Esophagus muscularis mucosa (tissue), 4 donors: ENCODE results near the gene PHLDB1. TPM values are rescaled to one million over a fixed set of nuclear protein-coding genes. Genes with fewer than 3 reads are reported as not detected.

Experiments
- DNase-seq: peaks from one replicate; pipeline ENCODE4 v3.0.0-alpha.2; 2017; ENCODE audit errors: extremely low spot score
- H3K27ac ChIP-seq, 4 donors: fragments of 200-600 bp; sonication (generic); replicated peaks in 1 of 4; 1 replicate in 3 of 4; 2 replicates in 1 of 4; pipeline ENCODE4 v1.5.1; 2016 to 2019; ENCODE audit warnings: mild to moderate bottlenecking in 1 of 4
- H3K27me3 ChIP-seq, 4 donors: fragments of 200-600 bp; sonication (generic); one replicate each; pipeline versions ENCODE4 v1.5.1 to v1.6.0; 2016 to 2019
- H3K36me3 ChIP-seq, 4 donors: fragments of 200-600 bp; sonication (generic); one replicate each; pipeline ENCODE4 v1.5.1; 2016 to 2019
- H3K4me1 ChIP-seq, 4 donors: fragments of 200-600 bp; sonication (generic); one replicate each; pipeline ENCODE4 v1.5.1; 2016 to 2019
- H3K4me3 ChIP-seq, 4 donors: fragments of 200-600 bp; sonication (generic); 1 replicate in 2 of 4; 2 replicates in 2 of 4; pipeline ENCODE4 v1.5.1; 2016 to 2019; ENCODE audit warnings: mild to moderate bottlenecking in 4 of 4, moderate library complexity in 1 of 4
- H3K9me3 ChIP-seq, 4 donors: fragments of 200-600 bp; sonication (generic); 1 replicate in 3 of 4; 2 replicates in 1 of 4; pipeline ENCODE4 v1.5.1; 2016 to 2019
- EP300 ChIP-seq: sonication (generic); formaldehyde crosslinking; IDR thresholded peaks from one replicate; pipeline ENCODE4 v1.6.1; 2017; ENCODE audit warnings: antibody characterized with exemption
- POLR2A ChIP-seq: fragments of 450-650 bp; IDR thresholded peaks from one replicate; pipeline ENCODE4 v1.6.1; 2017; ENCODE audit warnings: antibody characterized with exemption, moderate library complexity, mild to moderate bottlenecking, low read depth
- POLR2AphosphoS5 ChIP-seq, 2 donors: sonication (generic); formaldehyde crosslinking; IDR thresholded peaks; one replicate each; pipeline ENCODE4 v1.6.1; 2017; ENCODE audit warnings: antibody characterized with exemption in 2 of 2
- WGBS: methylation state at CpG from one replicate; pipeline ENCODE4 v1.1.5; 2018; 5-methylcytosine and 5-hydroxymethylcytosine counted together
- intact Hi-C: fragments of 100-400 bp; cut with DNase I; formaldehyde crosslinking; loops from one replicate; pipeline ENCODE4 v1.15.1; 2023
- total RNA-seq, 4 donors: library from RNA; depleted of rRNA; stranded (reverse); fragments of >200 nt; gene quantifications; one replicate each; pipeline versions ENCODE4 v1.1.0 to v1.2.1, GENCODE V29; 2016
- TF ChIP-seq, protein P1 (sequence below), 3 experiments: fragments of 200-600 bp in 2 of 3; fragments of 450-650 bp in 1 of 3; sonication (generic) in 2 of 3; IDR thresholded peaks; one replicate each; pipeline ENCODE4 v1.5.1; 2017 to 2019; ENCODE audit warnings: antibody characterized with exemption in 3 of 3, mild to moderate bottlenecking in 2 of 3, moderate library complexity in 1 of 3

PHLDB1 gene
- total RNA-seq, 4 donors from 2014 or later, result 62.6 to 92.2 (median 78.9) TPM

DNA sequence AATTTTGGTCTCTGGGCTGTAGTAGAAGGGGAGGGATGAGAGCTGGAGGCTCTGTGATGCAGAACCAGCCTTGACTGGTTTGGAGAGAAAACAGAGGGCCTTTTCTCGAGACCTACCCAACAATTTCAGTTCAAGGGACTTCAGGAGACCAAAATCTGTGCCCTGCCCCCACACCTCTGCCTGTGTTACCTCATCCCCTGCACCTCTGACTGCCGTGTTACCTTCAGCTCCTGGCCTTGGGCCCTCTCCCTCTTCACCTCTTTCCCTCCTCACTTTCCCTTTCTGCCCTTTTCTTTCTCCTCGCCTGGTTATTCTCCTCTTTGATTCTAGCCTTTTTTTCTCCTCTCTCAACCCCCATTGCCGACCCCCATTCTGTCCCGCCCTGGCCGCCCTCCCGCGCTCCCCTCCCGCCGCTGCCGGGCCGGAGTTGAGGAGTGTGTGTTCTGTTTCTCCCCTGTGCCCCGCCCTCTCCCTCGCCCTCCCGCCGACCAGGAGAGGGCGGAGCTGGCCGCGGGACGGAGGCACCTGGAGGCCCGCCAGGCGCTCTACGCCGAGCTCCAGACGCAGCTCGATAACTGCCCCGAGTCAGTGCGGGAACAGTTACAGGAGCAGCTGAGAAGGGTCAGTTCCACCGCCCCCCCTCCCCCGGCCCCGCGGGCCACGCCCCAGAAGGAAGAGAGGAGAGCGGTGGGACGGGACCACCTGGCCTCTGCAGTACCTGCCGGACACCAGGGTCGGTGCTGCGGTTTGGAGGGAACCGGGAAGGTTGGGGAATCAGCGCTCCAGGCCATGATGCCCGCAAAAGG, 27.2 kb downstream of the PHLDB1 start:
- no peak for TF ChIP-seq POLR2A
- TF ChIP-seq, protein P1, sequence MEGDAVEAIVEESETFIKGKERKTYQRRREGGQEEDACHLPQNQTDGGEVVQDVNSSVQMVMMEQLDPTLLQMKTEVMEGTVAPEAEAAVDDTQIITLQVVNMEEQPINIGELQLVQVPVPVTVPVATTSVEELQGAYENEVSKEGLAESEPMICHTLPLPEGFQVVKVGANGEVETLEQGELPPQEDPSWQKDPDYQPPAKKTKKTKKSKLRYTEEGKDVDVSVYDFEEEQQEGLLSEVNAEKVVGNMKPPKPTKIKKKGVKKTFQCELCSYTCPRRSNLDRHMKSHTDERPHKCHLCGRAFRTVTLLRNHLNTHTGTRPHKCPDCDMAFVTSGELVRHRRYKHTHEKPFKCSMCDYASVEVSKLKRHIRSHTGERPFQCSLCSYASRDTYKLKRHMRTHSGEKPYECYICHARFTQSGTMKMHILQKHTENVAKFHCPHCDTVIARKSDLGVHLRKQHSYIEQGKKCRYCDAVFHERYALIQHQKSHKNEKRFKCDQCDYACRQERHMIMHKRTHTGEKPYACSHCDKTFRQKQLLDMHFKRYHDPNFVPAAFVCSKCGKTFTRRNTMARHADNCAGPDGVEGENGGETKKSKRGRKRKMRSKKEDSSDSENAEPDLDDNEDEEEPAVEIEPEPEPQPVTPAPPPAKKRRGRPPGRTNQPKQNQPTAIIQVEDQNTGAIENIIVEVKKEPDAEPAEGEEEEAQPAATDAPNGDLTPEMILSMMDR (IDR thresholded peaks at IDR 0.05), result peak; percentile 28 to 54 (median 43)
- TF ChIP-seq POLR2AphosphoS5 (IDR thresholded peaks at IDR 0.05), result peak; percentile 53 to 67
- TF ChIP-seq EP300, result no peak
- peak overlapping the region; percentile 81 to 87 (median 84) for H3K27ac ChIP-seq
- peaks cover 0 to 100% (median 56%) of the 10 kb centered on the region in 4 donors for H3K36me3 ChIP-seq
- intact Hi-C loops, result no loop called here
- 28% methylated on average over 28 of the region's 41 CpGs for WGBS
- H3K4me3 ChIP-seq, result peak overlapping the region; percentile 42 to 55 (median 48)
- peaks cover 48 to 62% (median 58%) of the 10 kb centered on the region in 4 donors for H3K4me1 ChIP-seq
- H3K9me3 ChIP-seq, result no peaks in the 10 kb centered on the region
- DNase-seq, result no peak
- no peaks in the 10 kb centered on the region for H3K27me3 ChIP-seq

DNA sequence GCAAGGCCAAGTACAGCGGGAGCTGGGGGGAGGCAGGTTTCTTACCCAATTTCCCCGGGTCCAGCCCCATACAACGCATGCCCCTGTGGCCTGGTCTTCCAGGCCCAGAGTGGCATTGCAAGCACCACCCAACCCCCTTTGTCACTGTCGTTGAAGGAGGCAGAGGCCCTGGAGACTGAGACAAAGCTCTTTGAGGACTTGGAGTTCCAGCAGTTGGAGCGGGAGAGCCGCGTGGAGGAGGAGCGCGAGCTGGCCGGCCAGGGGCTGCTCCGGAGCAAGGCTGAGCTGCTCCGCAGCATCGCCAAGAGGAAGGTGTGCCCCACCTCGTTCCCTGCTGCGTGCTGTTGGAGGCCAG, 27.8 kb downstream of the PHLDB1 start:
- DNase-seq, result no peak
- H3K4me3 ChIP-seq, result peak overlapping the region; percentile 42 to 55 (median 48)
- 45% methylated on average over 14 of the region's 15 CpGs for WGBS
- intact Hi-C loops, result no loop called here
- no peaks in the 10 kb centered on the region for H3K9me3 ChIP-seq
- TF ChIP-seq EP300 (no peak), POLR2A (no peak), POLR2AphosphoS5 (IDR thresholded peaks at IDR 0.05) (no peak)
- TF ChIP-seq, protein P1 (IDR thresholded peaks at IDR 0.05), result no peak
- no peaks in the 10 kb centered on the region for H3K27me3 ChIP-seq
- H3K36me3 ChIP-seq, result peaks cover 0 to 100% (median 59%) of the 10 kb centered on the region in 4 donors
- peak overlapping the region; percentile 81 to 87 (median 84) for H3K27ac ChIP-seq
- peaks cover 50 to 65% (median 58%) of the 10 kb centered on the region in 4 donors for H3K4me1 ChIP-seq

DNA sequence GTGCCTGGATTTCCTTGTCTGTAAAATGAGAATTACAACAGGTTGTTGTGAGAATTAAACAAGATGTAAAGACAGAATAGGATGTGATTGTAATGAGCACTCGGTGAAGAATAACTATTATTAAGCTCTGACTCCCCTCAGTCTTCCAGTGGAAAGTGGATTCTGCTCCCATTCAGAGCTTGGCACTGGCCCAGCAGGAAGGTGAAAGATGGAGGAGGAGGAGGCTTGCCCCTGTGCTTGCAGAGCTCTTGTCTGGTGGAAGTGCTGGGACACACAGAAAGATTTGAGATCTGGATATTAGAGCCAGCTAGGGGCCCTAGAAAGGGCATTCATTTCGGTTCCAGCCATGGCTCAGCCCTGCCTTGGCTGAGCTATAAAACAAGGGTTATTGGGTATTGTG, 28.2 kb downstream of the PHLDB1 start:
- TF ChIP-seq, protein P1 (IDR thresholded peaks at IDR 0.05), result no peak
- intact Hi-C loops, result no loop called here
- Histone ChIP-seq H3K4me1 (peaks cover 55 to 69% (median 60%) of the 10 kb centered on the region in 4 donors), H3K27ac (peak overlapping the region; percentile 81 to 87 (median 84)), H3K36me3 (peaks cover 0 to 100% (median 61%) of the 10 kb centered on the region in 4 donors), H3K27me3 (no peaks in the 10 kb centered on the region), H3K4me3 (peak overlapping the region in 2 of 4 donors; percentile 42 to 52), H3K9me3 (no peaks in the 10 kb centered on the region)
- 57% methylated on average over 2 of the region's 2 CpGs for WGBS
- DNase-seq, result no peak

DNA sequence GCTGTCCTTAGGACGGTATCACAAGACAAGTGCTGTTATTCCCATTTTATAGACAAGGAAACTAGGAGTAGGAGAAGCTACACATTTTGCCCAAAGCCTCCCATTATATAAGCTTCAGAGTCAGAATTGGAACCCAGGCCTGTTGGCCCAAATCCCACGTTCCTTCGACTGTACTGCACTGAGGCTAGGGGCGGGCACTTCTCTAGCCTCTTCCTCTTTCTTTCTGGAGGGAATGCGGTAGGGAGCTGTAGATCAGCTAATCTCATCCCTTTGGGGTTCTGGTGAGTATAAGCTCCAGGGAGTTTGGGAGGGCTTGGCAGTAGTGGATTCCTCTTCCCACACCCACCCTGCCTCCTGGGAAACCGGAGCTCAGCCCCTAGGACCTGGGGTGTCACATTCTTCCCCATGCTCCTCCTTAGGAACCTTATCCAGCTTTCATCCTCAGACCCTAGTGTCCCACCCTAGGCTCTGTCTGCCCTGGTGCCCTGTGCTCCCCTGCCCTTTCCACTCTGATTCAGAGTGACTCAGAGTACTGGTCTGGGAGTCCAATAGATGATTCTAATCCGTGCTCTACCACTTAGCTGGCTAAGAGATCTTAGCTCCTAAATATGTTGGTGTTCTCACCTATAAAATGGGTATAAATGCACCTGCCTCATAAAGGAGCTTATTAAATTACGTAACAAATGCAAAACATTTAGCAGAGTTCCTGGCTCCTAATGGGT, 29.3 kb downstream of the PHLDB1 start:
- Histone ChIP-seq H3K27ac (peak overlapping the region in 2 of 4 donors; percentile 26 to 87), H3K9me3 (no peaks in the 10 kb centered on the region), H3K4me3 (no peak overlapping the region), H3K36me3 (peaks cover 0 to 100% (median 62%) of the 10 kb centered on the region in 4 donors), H3K4me1 (peaks cover 55 to 77% (median 68%) of the 10 kb centered on the region in 4 donors), H3K27me3 (no peaks in the 10 kb centered on the region)
- TF ChIP-seq EP300 (no peak), POLR2A (no peak), POLR2AphosphoS5 (IDR thresholded peaks at IDR 0.05) (no peak)
- TF ChIP-seq, protein P1 (IDR thresholded peaks at IDR 0.05), result no peak
- DNase-seq, result no peak
- WGBS, result 80% methylated on average over 8 of the region's 8 CpGs
- intact Hi-C loops, result no loop called here
